Right atrium auricular region (tissue), 2 donors: ENCODE data around the gene GPC6. TPM values are rescaled to one million over a fixed set of nuclear protein-coding genes. Genes with fewer than 3 reads are reported as not detected.

ENCODE experiments used
- DNase-seq: peaks from one replicate; pipeline ENCODE4 v3.0.0-alpha.2; 2019; ENCODE audit warnings: low spot score
- H3K27ac ChIP-seq, 2 donors: fragments of 200-600 bp; sonication (generic); 1 replicate in 1 of 2; 2 replicates in 1 of 2; pipeline ENCODE4 v1.5.1; 2016 to 2019
- H3K27me3 ChIP-seq, 2 donors: fragments of 200-600 bp; sonication (generic); one replicate each; pipeline versions ENCODE4 v1.5.1 to v1.6.0; 2017 to 2019
- H3K36me3 ChIP-seq: fragments of 200-600 bp; sonication (generic); one replicate; pipeline ENCODE4 v1.5.1; 2016
- H3K4me1 ChIP-seq, 2 donors: fragments of 200-600 bp; sonication (generic); one replicate each; pipeline versions ENCODE4 v1.5.1 to v1.6.0; 2017 to 2019
- H3K4me3 ChIP-seq, 2 donors: fragments of 200-600 bp; sonication (generic); 1 replicate in 1 of 2; 2 replicates in 1 of 2; pipeline ENCODE4 v1.5.1; 2017 to 2019; ENCODE audit warnings: mild to moderate bottlenecking in 1 of 2, moderate library complexity in 1 of 2
- H3K9me3 ChIP-seq, 2 donors: fragments of 200-600 bp; sonication (generic); one replicate each; pipeline ENCODE4 v1.5.1; 2019
- CTCF ChIP-seq, 2 donors: fragments of 200-600 bp; sonication (generic); IDR thresholded peaks; one replicate each; pipeline ENCODE4 v1.5.1; 2019; ENCODE audit warnings: antibody characterized with exemption in 2 of 2
- total RNA-seq, 2 donors: library from RNA; depleted of rRNA; stranded (reverse); fragments of >200 nt; gene quantifications; one replicate each; pipeline ENCODE4 v1.1.0, GENCODE V29; 2016

The GPC6 gene
- total RNA-seq, 2 donors from 2014 or later = 1.3 to 3.8 TPM

- no peaks in the 10 kb centered on the region for H3K27me3 ChIP-seq
- H3K9me3 ChIP-seq = no peaks in the 10 kb centered on the region
- no peak for TF ChIP-seq CTCF (IDR thresholded peaks at IDR 0.05)
Observed at GRCh38 chr13:94267581-94268366, 1041.2 kb downstream of the GPC6 start.

GRCh38 chr13:94268661-94269060, 1042.1 kb downstream of the GPC6 start:
- H3K4me3 ChIP-seq = no peak overlapping the region
- TF ChIP-seq CTCF (IDR thresholded peaks at IDR 0.05) = no peak
- H3K27ac ChIP-seq = no peak overlapping the region
- H3K4me1 ChIP-seq = no peaks in the 10 kb centered on the region
- H3K36me3 ChIP-seq = no peaks in the 10 kb centered on the region
- no peaks in the 10 kb centered on the region for H3K27me3 ChIP-seq
- DNase-seq = no peak
- no peaks in the 10 kb centered on the region for H3K9me3 ChIP-seq

More at GRCh38 chr13:94267581-94268366, 1041.2 kb downstream of the GPC6 start:
- Histone ChIP-seq H3K4me1 (no peaks in the 10 kb centered on the region), H3K36me3 (no peaks in the 10 kb centered on the region), H3K27ac (no peak overlapping the region), H3K4me3 (no peak overlapping the region)
- no peak for DNase-seq

GRCh38 chr13:94269557-94269956, 1043.0 kb downstream of the GPC6 start:
- DNase-seq = no peak
- Histone ChIP-seq H3K9me3 (no peaks in the 10 kb centered on the region), H3K4me3 (no peak overlapping the region), H3K4me1 (no peaks in the 10 kb centered on the region), H3K27me3 (no peaks in the 10 kb centered on the region), H3K27ac (no peak overlapping the region), H3K36me3 (no peaks in the 10 kb centered on the region)
- TF ChIP-seq CTCF (IDR thresholded peaks at IDR 0.05) = no peak

- Histone ChIP-seq H3K36me3 (no peaks in the 10 kb centered on the region), H3K27ac (no peak overlapping the region), H3K27me3 (no peaks in the 10 kb centered on the region), H3K4me3 (no peak overlapping the region), H3K9me3 (no peaks in the 10 kb centered on the region), H3K4me1 (no peaks in the 10 kb centered on the region)
- no peak for TF ChIP-seq CTCF (IDR thresholded peaks at IDR 0.05)
- DNase-seq = no peak
Observed at GRCh38 chr13:94270556-94270955, 1043.9 kb downstream of the GPC6 start.

GRCh38 chr13:94272038-94272437, 1045.4 kb downstream of the GPC6 start:
- no peak overlapping the region for H3K27ac ChIP-seq
- H3K36me3 ChIP-seq = no peaks in the 10 kb centered on the region
- H3K4me1 ChIP-seq = no peaks in the 10 kb centered on the region
- no peaks in the 10 kb centered on the region for H3K9me3 ChIP-seq
- H3K27me3 ChIP-seq = no peaks in the 10 kb centered on the region
- no peak for DNase-seq
- H3K4me3 ChIP-seq = no peak overlapping the region
- no peak for TF ChIP-seq CTCF (IDR thresholded peaks at IDR 0.05)

- Histone ChIP-seq H3K27me3 (no peaks in the 10 kb centered on the region), H3K4me1 (no peaks in the 10 kb centered on the region), H3K36me3 (no peaks in the 10 kb centered on the region), H3K27ac (no peak overlapping the region), H3K9me3 (no peaks in the 10 kb centered on the region), H3K4me3 (no peak overlapping the region)
- DNase-seq = no peak
- TF ChIP-seq CTCF (IDR thresholded peaks at IDR 0.05) = no peak
Observed at GRCh38 chr13:94280349-94280748, 1053.7 kb downstream of the GPC6 start.
